Stimulated activated CD4-positive, alpha-beta T cell treated with anti-CD3 and anti-CD28 coated beads, Interleukin-1b, Interleukin-23, amount 100 ng/mL, for 1 hour (primary cell): Measurements from ENCODE around the gene YPEL2.

Experiments used
- DNase-seq, 2 donors: peaks; one replicate each; pipeline ENCODE4 v3.0.0-alpha.2; 2020; ENCODE audit warnings: low read depth in 2 of 2

YPEL2 gene

GRCh38 chr17:59330053-59330942, 1.2 kb upstream of the YPEL2 start:
- DNase-seq: no peak

GRCh38 chr17:59331929-59332748, 684 bp downstream of the YPEL2 start:
- DNase-seq: no peak

- no peak for DNase-seq
These were observed 1.4 kb downstream of the YPEL2 start for GRCh38 chr17:59332749-59333377.

- no peak for DNase-seq
These were observed 2.4 kb downstream of the YPEL2 start for GRCh38 chr17:59333836-59334235.

GRCh38 chr17:59335685-59336084, 4.2 kb downstream of the YPEL2 start:
- DNase-seq: no peak

- no peak for DNase-seq
These were observed 6.4 kb downstream of the YPEL2 start for GRCh38 chr17:59337741-59338299.

- DNase-seq: no peak
These were observed 7.0 kb downstream of the YPEL2 start for GRCh38 chr17:59338498-59338897.

- DNase-seq: no peak
These were observed 10.5 kb downstream of the YPEL2 start for GRCh38 chr17:59341922-59342321.

- no peak for DNase-seq
These were observed 11.3 kb downstream of the YPEL2 start for GRCh38 chr17:59342681-59343131.

- no peak for DNase-seq
These were observed 14.0 kb downstream of the YPEL2 start for GRCh38 chr17:59345476-59345875.

GRCh38 chr17:59346341-59346740, 14.9 kb downstream of the YPEL2 start:
- no peak for DNase-seq

- no peak for DNase-seq
These were observed 15.5 kb downstream of the YPEL2 start for GRCh38 chr17:59346876-59347407.

- no peak for DNase-seq
These were observed 16.5 kb downstream of the YPEL2 start for GRCh38 chr17:59347975-59348391.

GRCh38 chr17:59349178-59349577, 17.7 kb downstream of the YPEL2 start:
- DNase-seq: no peak

GRCh38 chr17:59353106-59353854, 21.8 kb downstream of the YPEL2 start:
- no peak for DNase-seq

GRCh38 chr17:59353936-59354755, 22.7 kb downstream of the YPEL2 start:
- DNase-seq: no peak

- DNase-seq: no peak
These were observed 23.7 kb downstream of the YPEL2 start for GRCh38 chr17:59355030-59355701.

- DNase-seq: no peak
These were observed 24.4 kb downstream of the YPEL2 start for GRCh38 chr17:59355702-59356325.
